HG03135 (cell line): ENCODE measurements around the gene NRAP.

ENCODE experiments used
- ATAC-seq: cut with Tn5 transposase; IDR thresholded peaks from one replicate; pipeline ENCODE4 v1.9.1; 2021; ENCODE audit warnings: mild to moderate bottlenecking, moderate library complexity; ENCODE audit not compliant: unreplicated experiment

Gene NRAP, protein sequence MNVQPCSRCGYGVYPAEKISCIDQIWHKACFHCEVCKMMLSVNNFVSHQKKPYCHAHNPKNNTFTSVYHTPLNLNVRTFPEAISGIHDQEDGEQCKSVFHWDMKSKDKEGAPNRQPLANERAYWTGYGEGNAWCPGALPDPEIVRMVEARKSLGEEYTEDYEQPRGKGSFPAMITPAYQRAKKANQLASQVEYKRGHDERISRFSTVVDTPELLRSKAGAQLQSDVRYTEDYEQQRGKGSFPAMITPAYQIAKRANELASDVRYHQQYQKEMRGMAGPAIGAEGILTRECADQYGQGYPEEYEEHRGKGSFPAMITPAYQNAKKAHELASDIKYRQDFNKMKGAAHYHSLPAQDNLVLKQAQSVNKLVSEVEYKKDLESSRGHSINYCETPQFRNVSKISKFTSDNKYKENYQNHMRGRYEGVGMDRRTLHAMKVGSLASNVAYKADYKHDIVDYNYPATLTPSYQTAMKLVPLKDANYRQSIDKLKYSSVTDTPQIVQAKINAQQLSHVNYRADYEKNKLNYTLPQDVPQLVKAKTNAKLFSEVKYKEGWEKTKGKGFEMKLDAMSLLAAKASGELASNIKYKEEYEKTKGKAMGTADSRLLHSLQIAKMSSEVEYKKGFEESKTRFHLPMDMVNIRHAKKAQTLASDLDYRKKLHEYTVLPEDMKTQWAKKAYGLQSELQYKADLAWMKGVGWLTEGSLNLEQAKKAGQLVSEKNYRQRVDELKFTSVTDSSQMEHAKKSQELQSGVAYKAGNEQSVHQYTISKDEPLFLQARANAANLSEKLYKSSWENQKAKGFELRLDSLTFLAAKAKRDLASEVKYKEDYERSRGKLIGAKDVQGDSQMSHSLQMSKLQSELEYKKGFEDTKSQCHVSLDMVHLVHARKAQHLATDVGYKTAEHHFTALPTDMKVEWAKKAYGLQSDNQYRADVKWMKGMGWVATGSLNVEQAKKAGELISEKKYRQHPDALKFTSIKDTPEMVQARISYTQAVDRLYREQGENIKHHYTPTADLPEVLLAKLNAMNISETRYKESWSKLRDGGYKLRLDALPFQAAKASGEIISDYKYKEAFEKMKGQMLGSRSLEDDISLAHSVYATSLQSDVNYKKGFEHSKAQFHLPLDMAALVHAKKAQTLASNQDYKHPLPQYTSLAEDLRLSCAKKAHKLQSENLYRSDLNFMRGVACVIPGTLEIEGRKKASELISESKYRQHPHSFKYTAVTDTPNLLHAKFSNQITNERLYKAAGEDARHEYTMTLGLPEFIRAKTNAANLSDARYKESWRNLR (N-terminal part only)

DNA sequence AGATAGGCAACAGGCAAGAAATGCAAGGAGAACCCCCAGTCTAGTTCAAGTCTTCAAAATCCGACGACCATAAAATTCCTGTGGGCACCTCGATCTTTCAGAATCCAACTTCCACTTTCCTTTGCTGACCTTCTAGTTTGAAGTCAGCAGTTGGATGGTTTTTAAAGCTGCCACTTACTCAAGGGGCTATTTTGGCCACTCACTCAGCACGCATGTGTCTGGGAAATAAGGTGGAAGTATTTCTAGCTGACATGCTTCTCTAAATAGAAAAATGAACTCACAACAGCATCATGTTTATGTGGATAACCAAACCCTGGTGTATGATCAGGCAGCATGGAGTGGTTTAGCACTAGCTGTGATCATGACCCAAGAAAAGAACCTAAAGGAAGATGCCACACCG, at the start of gene NRAP:
Gene NRAP (minus strand): TSS at position 134 of the 400 bp plus-strand sequence. CDS start 159 bp downstream, outside the sequence.
- ATAC-seq = no peak

DNA sequence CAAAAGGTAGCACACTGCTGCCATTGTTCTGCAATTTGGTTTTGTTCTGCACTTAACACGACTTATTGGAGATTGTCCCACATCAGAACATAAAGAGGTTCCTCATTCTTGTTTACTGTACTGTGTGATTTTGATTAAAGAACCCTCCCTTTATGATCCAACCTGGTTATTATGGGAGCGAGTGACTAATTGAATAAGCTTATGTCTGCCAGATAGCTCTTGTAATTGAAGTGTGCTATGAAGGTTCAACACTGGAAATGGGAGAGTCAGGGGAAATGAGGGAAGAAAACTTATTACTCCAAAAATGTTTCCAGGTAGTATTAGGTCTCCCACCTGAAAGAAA, 49.8 kb upstream of the NRAP start:
- ATAC-seq = no peak

DNA sequence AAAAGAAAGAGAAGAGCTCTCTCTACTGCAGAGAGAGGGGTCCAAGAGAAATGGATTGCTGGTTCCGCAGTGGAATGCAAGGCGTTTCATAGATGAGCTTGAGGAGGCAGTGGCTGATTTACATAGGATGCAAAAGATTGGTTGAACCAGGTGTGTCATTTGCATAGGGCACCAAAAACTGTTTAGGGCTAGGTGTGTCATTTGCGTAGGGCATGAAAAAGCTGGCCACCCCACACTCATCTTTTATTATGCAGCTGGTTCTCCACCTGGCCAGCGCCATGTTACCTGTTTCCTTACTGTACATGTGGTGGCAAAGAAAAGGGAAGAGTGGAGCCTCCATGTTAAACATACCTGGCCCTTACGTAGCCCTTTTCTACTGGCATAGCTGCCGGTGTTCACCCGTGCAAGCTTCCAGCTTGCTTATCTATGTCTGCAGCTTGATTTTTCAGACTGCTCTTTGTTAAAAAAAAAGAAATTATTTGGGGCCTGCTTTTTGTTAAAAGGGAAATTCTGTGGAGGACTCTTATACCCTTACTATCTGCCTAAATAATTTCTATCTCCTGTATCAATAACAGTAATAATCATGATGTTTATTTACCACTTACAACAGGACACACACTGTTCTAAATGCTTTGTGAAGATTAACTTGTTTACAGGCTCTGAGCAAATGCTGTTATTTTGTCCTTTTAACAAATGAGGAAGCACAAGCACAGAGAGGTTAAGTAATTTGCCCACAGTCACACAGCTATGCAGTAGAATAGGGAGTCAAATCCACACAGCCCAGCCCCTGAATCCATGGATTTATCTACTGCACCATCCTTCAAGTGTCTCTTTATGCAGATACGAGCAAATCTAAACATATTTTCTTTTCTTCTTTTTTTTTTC, 49.2 kb upstream of the NRAP start:
- no peak for ATAC-seq

DNA sequence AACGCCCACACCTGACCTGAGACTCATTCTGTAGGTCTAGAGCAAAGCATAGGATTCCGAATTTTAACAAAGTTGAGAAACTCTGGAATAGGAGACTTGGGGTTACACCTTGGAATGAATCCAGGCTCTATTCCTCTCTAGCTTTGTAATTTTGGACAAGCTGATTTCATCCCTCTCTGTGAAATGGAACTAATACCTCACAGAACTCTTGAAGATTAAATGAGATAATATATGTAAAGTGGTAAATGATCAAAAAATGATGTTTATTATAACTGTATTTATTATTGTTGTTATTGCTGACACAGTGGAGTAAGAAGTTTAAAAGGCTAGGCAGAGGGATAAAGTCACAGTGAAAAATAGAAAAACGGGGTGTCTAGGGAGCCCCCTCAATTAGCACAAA, 48.2 kb upstream of the NRAP start:
- ATAC-seq = no peak

DNA sequence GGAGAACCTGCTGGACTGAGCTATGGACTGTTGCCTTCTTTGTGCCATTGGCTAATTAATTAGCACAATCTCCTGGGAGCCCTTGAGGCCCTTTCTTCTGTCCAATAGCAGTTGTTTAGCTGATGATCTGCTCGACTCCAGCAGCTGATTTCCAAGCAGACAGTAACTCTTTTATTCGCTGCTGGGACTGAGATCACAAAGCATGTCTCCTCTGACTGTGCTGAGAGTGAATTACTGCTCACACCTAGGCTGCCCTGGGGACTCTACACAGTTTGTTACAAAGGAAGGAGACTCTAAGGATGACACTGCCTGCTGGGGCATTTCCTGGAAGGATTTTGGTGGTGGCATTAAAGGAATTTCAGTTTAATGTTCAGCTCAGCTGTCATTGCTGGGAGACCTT, 47.3 kb upstream of the NRAP start:
- ATAC-seq = no peak

DNA sequence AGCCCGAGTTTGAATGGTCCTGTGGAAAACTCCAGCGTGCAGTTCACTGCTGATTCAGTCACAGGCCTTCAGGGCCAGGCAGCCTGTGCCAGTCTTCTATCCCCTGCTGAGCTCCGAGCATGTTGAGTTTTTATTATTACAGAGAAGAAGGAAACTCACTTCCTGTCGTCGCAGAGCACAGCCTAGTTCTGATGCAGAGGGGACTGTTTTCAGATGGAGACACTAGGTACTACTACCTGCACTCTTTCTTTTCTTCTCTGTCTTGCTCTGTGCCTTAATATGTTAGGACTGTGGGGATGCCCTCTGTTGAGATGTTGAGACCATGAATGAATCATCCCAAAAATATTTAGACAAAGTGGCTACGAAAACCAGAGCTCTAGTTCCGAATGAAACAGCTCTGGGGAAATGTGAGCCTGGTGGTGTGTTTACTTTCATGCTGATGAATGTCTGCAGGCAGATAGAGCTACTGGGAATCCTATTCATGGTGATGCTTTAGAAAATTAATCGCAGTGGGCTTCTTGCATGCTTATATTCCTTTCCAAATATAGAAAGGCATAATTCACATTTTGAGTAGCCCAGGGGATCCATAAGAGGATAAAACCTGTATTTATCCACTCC, 45.5 kb upstream of the NRAP start:
- no peak for ATAC-seq

DNA sequence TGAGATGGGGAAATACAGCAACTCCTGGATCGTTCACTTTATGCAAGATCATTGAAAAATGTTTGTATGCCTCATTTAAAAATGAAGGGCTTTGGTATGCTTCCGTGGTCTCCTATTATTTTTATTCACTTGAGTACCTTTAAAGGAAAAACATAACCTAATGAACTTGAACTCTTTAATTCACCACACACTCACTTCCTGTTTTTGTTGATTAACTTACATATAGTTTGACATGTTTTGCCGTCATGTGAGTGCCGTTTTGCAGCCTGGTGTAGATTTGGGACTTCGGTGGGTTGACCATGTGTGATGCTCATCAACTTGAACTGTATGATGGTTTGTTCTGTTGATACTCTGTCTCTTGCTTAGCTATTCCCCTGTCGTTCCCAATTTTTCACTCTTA, 44.8 kb upstream of the NRAP start:
- ATAC-seq = no peak

DNA sequence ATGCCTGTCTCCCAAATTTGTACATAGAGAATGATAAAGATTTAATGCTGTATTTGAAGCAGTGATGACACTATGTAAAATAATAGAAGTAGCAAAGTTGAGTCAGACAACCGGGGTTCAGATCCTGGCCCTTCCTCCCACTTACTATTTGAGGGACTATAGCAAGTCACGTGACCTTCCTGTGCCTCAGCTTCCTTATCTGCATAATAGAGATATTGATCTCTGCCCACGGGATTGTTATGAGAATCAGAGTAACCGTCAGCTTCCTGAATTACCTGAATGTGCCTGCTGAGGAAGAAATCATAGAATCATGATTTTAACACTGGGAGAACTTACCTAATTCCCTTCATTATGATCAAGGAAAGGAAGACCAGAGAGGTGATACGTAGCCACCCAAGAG, 42.8 kb upstream of the NRAP start:
- no peak for ATAC-seq

DNA sequence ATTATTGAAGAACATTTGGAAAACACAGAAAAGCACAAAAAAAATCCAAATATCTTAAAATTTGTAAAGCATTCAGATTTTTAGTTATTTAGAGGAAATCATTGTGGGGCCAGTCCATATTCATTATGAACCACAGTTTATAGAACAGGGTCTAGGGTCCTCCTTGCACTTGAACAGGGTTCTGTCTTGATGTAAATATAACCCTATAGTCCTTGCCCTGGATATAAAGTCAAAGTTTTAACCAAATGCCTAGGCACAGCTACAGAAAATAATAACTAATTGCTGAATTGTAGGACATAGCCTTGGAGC, 41.5 kb upstream of the NRAP start:
- ATAC-seq = no peak

DNA sequence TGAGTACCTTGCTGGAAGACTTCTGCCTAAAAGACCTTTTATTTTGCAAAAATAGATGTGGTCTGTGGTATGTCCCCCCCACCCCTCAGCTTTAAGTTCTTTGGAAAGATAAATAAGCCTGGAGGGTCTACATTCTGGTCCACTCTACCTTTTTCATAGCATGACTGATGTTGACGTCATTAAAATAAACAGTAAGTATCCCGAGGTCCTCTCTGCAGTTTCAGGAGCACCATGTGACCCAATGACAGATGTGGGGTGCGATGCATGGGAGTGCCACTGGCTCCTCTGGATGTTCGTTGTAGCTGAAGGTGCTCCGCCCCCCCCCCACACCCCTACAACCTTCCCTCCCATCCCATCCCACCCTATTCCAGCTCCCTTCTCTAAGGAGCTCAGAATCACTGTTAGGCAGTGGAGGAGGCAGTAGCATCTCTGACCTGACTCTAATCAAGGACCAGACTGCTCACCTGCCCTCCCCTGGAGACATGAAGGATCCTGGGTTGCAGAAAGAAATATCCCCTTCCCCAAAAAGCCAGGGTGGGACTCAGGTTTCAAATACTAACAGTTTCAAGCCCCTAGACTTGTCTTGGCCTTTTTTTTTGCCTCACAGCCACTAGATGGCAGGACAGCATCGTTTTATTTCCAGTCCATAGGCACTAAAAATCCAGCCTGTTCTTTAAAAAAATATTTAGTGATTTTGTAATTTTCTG, 40.9 kb upstream of the NRAP start:
- no peak for ATAC-seq

DNA sequence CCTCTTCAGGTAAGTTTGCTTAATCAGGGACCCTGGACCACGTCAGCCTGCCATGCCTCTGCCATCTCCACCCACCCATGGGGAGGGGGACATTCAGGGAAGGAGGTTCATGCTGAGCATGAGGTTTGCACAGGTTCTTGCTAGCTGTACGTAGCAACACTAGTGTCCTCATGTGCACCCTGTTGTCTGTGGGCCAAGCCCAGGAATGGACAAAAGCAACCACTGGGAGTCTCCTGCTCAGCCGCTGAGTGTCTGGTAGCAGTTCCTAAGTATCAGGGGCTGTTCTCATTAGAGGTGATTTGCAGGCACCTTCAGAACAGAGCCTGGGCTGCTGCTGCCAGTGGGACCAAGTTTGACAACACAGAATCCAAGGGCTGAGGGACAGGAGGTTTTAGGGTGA, 33.8 kb upstream of the NRAP start:
- no peak for ATAC-seq

DNA sequence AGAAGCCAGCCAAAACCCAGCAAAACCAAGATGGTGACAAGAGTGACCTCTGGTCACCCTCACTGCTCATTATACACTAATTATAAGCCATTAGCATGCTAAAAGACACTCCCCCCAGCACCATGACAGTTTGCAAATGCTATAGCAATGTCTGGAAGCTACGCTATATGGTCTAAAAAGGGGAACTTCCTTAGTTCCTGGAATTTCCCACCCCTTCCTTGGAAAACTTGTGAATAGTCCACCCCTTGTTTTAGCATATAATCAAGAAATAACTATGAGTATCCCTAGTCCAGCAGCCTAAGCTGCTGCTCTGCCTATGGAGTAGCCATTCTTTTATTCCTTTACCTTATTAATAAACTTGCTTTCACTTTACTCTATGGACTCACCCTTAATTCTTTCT, 31.9 kb upstream of the NRAP start:
- no peak for ATAC-seq

DNA sequence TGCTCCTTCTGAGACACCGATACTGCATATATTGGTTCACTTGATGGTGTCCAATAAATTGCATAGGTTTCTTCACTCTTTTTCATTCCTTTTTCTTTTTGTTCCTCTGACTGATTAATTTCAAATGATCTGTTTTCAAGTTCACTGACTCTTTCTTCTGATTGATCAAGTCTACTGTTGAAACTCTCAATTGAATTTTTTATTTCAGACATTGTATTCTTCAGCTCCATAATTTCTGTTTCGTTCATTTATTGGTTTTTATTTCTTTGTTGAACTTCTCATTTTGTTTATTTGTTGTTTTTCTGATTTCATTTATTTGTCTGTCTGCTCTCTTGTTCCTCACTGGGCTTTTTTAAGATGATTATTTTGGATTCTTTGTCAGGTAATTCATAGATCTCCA, 29.5 kb upstream of the NRAP start:
- no peak for ATAC-seq

DNA sequence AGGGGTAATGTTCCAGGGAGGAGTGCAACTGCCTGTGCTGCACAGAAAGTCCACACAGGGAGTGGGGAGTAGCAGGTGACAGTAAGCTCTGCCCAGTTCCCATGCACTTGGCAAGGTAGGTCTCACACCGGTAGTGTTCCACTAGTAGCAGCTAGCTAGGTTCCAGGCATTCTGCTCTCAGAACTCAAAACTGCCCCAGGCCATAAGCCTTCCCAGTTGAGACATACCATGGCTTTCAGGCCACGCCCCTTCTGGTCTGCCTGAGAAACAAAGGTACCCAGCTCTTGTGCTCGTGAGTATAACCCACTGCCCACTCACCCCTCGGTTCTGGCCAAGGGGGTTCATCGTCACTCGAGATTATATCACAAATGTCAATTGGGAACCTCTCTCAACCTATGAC, 28.4 kb upstream of the NRAP start:
- ATAC-seq = no peak

DNA sequence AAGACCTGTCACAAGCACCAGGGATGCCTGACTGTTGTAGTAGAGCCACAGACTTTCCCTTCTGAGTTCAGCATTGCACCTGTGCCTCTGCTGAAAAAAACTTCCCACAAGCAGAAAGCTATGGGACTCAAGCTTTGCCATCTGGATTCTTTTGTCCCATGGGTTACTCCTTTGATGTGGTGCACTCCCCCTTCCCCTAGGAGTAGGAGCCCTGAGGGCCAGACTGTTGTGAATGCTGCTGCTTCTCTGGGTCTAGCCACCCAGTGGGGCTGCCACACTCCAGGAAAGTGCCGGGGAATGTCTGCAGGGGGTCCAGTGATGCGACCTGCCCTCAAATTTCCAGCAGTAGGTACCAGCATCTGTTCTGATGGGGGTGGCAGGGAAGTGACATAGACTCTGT, 27.5 kb upstream of the NRAP start:
- ATAC-seq = no peak

DNA sequence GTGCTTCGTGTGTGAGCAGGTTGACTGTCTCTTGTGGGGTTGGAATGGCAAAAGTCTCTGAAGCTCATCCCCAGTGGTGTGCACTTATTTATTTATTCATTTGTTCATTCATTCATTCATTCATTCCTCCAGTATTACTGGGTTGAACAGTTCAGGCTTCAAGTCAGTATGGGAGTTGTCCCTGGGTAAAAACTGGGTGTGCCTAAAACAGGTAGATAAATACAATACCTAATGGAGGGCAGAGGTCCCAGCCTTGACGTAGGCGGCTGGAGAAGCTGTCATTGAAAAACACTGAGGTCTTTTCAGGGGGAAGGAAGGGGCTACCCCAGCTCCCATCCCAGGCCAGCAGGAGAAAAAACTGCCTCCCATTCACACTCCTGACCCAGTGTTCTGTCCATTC, 26.9 kb upstream of the NRAP start:
- ATAC-seq = no peak

DNA sequence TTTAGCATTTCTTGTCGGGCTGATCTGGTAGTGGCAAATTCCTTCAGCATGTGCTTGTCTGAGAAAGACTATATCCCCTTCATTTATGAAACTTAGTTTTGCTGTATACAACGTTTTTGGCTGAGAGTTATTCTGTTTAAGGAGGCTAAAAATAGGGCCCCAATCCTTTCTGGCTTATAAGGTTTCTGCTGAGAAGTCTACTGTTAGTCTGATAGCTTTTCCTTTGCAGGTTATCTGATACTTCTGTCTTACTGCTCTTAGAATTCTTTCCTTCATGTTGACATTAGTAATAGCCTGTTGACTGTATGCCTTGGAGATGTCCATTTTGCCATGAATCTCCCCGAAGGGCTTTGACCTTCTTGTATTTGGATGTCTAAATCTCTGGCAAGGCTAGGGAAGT, 25.7 kb upstream of the NRAP start:
- ATAC-seq = no peak

DNA sequence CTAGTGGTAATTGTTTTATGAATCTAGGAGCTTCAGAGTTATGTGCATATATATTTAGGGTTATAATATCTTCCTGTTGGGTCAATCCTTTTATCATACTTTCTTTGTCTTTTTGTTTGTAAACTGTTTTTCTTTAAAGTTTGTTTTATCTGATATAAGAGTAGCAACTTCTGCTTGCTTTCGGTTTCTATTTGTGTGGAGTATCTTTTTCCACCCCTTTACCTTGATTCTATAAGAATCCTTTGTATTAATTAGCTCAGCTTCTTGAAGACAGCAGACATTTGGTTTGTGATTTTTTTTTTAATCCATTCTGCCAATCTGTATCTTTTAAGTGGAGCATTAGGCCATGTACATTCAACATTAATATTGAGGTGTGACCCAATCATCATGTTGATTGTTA, 25.2 kb upstream of the NRAP start:
- no peak for ATAC-seq

DNA sequence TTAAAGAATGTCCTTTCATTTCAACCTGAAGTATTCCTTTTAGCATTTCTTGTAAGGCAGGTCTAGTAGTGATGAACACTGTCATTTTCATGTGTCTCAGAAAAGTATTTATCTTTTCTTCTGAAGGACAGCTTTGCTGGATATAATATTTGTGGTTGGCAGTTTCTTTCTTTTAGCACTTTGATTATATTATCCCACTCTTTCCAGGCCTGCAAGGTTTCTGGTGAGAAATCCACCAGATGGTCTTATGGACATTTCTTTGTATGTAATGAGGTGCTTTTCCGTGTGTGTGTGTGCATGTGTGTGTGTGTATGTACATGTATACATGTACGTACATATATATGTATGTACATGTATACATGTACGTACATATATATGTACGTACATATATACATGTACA, 23.2 kb upstream of the NRAP start:
- ATAC-seq = no peak

DNA sequence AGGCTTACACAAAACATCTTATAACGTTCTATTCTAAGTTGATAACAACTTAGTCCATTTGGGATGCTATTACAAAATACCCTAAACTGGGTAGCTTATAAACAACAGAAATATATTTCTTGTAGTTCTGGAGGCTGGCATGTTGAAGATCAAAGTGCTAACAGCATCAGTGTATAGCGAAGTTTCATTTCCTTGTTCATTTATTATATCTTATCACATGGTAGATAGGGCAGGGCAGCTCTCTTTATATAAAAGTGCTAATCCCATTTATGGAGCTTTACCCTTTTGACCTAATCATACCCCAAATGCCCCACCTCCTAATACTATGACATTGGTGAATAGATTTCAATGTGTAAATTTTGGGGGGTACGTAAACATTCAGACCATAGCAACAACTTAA, 22.2 kb upstream of the NRAP start:
- ATAC-seq = no peak
